ENCODE results near the gene IRF4. TPM values are rescaled to one million over a fixed set of nuclear protein-coding genes. Genes with fewer than 3 reads are reported as not detected.

The IRF4 gene
- total and polyA plus RNA-seq, 2 donors (not counting 3 experiments of a cell fraction or from before 2014, with no cell fraction given) = not detected

GRCh38 chr6:447381-448165, 56.0 kb downstream of the IRF4 start:
- ChIA-PET POLR2A (no interaction called here), CTCF (no interaction called here)
- H3K79me2 ChIP-seq (ENCODE audit: control insufficient read depth, insufficient read depth, low read length) = no peaks in the 10 kb centered on the region
- BruUV-seq (replicated peaks) = no TSS peak
- DNase-seq (ENCODE audit: low read depth, low spot score) (no peak), FAIRE-seq (no peak)
- dilution Hi-C loops (cut with MboI; ENCODE audit: extremely low pct_ligation_motif_present, low sequenced_read_pairs) = no loop called here
- H3K9me3 ChIP-seq (replicated peaks; ENCODE audit: control insufficient read depth, insufficient read depth, low read length) = no peaks in the 10 kb centered on the region
- H3K4me1 ChIP-seq (ENCODE audit: control insufficient read depth, extremely low read depth, insufficient read depth, low read length) = no peaks in the 10 kb centered on the region
- H3K27me3 ChIP-seq (ENCODE audit: control insufficient read depth in 2 of 2, insufficient read depth in 2 of 2, low read length in 2 of 2) = no peaks in the 10 kb centered on the region
- H3K4me3 ChIP-seq (replicated peaks in 1 of 3; ENCODE audit: insufficient read depth in 1 of 3, low read depth in 1 of 3, low read length in 3 of 3) = no peak overlapping the region
- TF ChIP-seq POLR2A (IDR thresholded peaks at IDR 0.05; ENCODE audit: low read depth, low read length) = no peak
- no peak for TF ChIP-seq FOS (IDR thresholded peaks at IDR 0.05; ENCODE audit: borderline replicate concordance, insufficient read depth, low read length)
- no peak overlapping the region for H2AFZ ChIP-seq (ENCODE audit: low read depth, low read length)
- no peak overlapping the region for H3K4me2 ChIP-seq (ENCODE audit: insufficient read depth, low read length)
- no peaks in the 10 kb centered on the region for H3K36me3 ChIP-seq (ENCODE audit: control insufficient read depth in 2 of 2, extremely low read depth in 1 of 2, insufficient read depth in 2 of 2, low read length in 2 of 2)
- intact Hi-C loops (cut with micrococcal nuclease) = no loop called here
- H3K9me1 ChIP-seq (replicated peaks; ENCODE audit: control insufficient read depth, extremely low read depth, insufficient read depth, low read length) = no peaks in the 10 kb centered on the region
- H3K9ac ChIP-seq (replicated peaks; ENCODE audit: extremely low read depth, insufficient read depth, low read length) = no peak overlapping the region
- no peak overlapping the region for H3K27ac ChIP-seq (ENCODE audit: insufficient read depth, low read depth, low read length)
- H4K20me1 ChIP-seq (replicated peaks; ENCODE audit: control insufficient read depth, extremely low read depth, insufficient read depth, low read length) = no peaks in the 10 kb centered on the region

GRCh38 chr6:448296-449056, 56.9 kb downstream of the IRF4 start:
- Histone ChIP-seq H3K9me1 (replicated peaks; ENCODE audit: control insufficient read depth, extremely low read depth, insufficient read depth, low read length) (no peaks in the 10 kb centered on the region), H3K9me3 (replicated peaks; ENCODE audit: control insufficient read depth, insufficient read depth, low read length) (no peaks in the 10 kb centered on the region), H3K9ac (replicated peaks; ENCODE audit: extremely low read depth, insufficient read depth, low read length) (no peak overlapping the region), H4K20me1 (replicated peaks; ENCODE audit: control insufficient read depth, extremely low read depth, insufficient read depth, low read length) (no peaks in the 10 kb centered on the region), H3K79me2 (ENCODE audit: control insufficient read depth, insufficient read depth, low read length) (no peaks in the 10 kb centered on the region), H3K27ac (ENCODE audit: insufficient read depth, low read depth, low read length) (no peak overlapping the region), H3K4me3 (replicated peaks in 1 of 3; ENCODE audit: insufficient read depth in 1 of 3, low read depth in 1 of 3, low read length in 3 of 3) (no peak overlapping the region), H3K4me2 (ENCODE audit: insufficient read depth, low read length) (no peak overlapping the region), H3K36me3 (ENCODE audit: control insufficient read depth in 2 of 2, extremely low read depth in 1 of 2, insufficient read depth in 2 of 2, low read length in 2 of 2) (no peaks in the 10 kb centered on the region), H3K27me3 (ENCODE audit: control insufficient read depth in 2 of 2, insufficient read depth in 2 of 2, low read length in 2 of 2) (no peaks in the 10 kb centered on the region), H3K4me1 (ENCODE audit: control insufficient read depth, extremely low read depth, insufficient read depth, low read length) (no peaks in the 10 kb centered on the region), H2AFZ (ENCODE audit: low read depth, low read length) (no peak overlapping the region)
- no peak for TF ChIP-seq FOS (IDR thresholded peaks at IDR 0.05; ENCODE audit: borderline replicate concordance, insufficient read depth, low read length)
- TF ChIP-seq POLR2A (IDR thresholded peaks at IDR 0.05; ENCODE audit: low read depth, low read length) = no peak
- TF ChIP-seq MYC (IDR thresholded peaks at IDR 0.05; ENCODE audit: low read depth, low read length) = no peak
- dilution Hi-C loops (cut with MboI; ENCODE audit: extremely low pct_ligation_motif_present, low sequenced_read_pairs) (no loop called here), intact Hi-C loops (cut with micrococcal nuclease) (no loop called here)
- CTCF ChIA-PET = no interaction called here
- POLR2A ChIA-PET = no interaction called here
- FAIRE-seq = no peak
- no TSS peak for BruUV-seq (replicated peaks)
- DNase-seq (ENCODE audit: low read depth, low spot score) = no peak
